ENCODE results near the gene KRT15. TPM values are rescaled to one million over a fixed set of nuclear protein-coding genes. Genes with fewer than 3 reads are reported as not detected.
A peak's percentile ranks its signal among the peaks of the same experiment; 100 is the strongest.

The KRT15 gene
- total and polyA plus RNA-seq, 9 of the 15 experiments (the other 6 are each of a cell fraction or from before 2014, with no cell fraction given): 0.28 to 4.4 (median 0.56) TPM

DNA sequence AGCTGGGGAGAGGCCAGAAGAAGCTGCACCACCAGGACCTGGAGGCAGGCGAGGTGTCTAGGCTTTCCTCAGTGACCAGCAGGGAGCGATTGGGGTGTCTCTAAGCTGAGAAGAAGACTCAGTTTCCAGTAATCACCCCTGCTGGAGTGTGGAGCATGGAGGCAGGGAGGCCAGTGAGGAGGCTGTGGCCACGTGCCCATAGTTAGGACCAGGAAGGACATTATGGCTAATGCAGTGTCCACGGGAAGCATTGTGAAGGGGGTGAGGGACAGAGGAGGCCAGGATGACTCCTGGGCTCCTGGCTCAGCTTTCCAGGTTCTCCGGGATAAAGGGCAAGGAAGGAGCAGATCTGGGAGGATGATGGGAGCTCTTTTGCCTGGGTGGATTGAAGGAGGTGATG, 19.0 kb downstream of the KRT15 start:
- POLR2A ChIA-PET: interaction anchor here (0.9 to 1.1 kb wide), 3 partner anchors 12 to 30 kb away, joined by 3 to 4 read pairs (median 3); partner anchors contain the start of gene KRT19
- DNase-seq (ENCODE audit: extremely low read depth in 1 of 4, low spot score in 3 of 4): no peak
- BruUV-seq (replicated peaks): no TSS peak
- Histone ChIP-seq H3K9me3 (replicated peaks; ENCODE audit: control insufficient read depth, insufficient read depth, low read depth, low read length) (no peaks in the 10 kb centered on the region), H3K9ac (ENCODE audit: insufficient read depth in 1 of 2, low read depth in 2 of 2, low read length in 2 of 2) (peak overlapping the region; percentile 46 to 86), H3K4me3 (no peak overlapping the region), H3K9me1 (ENCODE audit: control insufficient read depth, insufficient read depth, low read length) (no peaks in the 10 kb centered on the region), H3K36me3 (ENCODE audit: control insufficient read depth, insufficient read depth, low read length) (no peaks in the 10 kb centered on the region), H3K4me2 (ENCODE audit: insufficient read depth, low read length) (peak overlapping the region; percentile 88), H2AFZ (ENCODE audit: low read depth, low read length) (peak overlapping the region; percentile 92), H3K4me1 (replicated peaks in 1 of 2; ENCODE audit: control insufficient read depth in 2 of 2, insufficient read depth in 2 of 2, low read length in 2 of 2) (peaks cover 48 to 65% of the 10 kb centered on the region in 2 experiments), H3K79me2 (ENCODE audit: control insufficient read depth, insufficient read depth, low read length) (no peaks in the 10 kb centered on the region), H3K27me3 (ENCODE audit: control insufficient read depth in 2 of 2, insufficient read depth in 2 of 2, low read length in 2 of 2) (no peaks in the 10 kb centered on the region), H4K20me1 (replicated peaks; ENCODE audit: control insufficient read depth, insufficient read depth, low read length) (no peaks in the 10 kb centered on the region), H3K27ac (ENCODE audit: extremely low read depth, low read depth, low read length) (peak overlapping the region; percentile 66; the same call in 2 of the 3 replicates)
- in situ Hi-C loops (cut with MboI): no loop called here
- ATAC-seq: no peak
- WGBS (ENCODE audit: insufficient coverage, low coverage, missing lambda C conversion rate): 22% methylated on average over 5 of the region's 5 CpGs
- no peak for FAIRE-seq
- CTCF ChIA-PET (ENCODE audit: low intra/inter-chr PET ratio): no interaction called here
- intact Hi-C loops (cut with micrococcal nuclease): loop anchor here (1.0 to 10.0 kb wide), 2 partner anchors 50 to 595 kb away; no protein-coding TSS in a partner anchor
- TF ChIP-seq MBD2 (IDR thresholded peaks at IDR 0.05; ENCODE audit: borderline replicate concordance, low read depth) (0 out of 2 replicates have a peak, but pooled peaks have one; percentile 6), ZNF146 (CRISPR knock-in tag; IDR thresholded peaks at IDR 0.05; ENCODE audit: unreplicated experiment) (no peak), ZKSCAN1 (IDR thresholded peaks at IDR 0.05; ENCODE audit: low read depth, low read length) (peak; percentile 24; the same call in 1 of the 2 replicates), ZNF764 (CRISPR knock-in tag; IDR thresholded peaks at IDR 0.05; ENCODE audit: low read depth) (no peak), NONO (IDR thresholded peaks at IDR 0.05; ENCODE audit: low read depth in 2 of 2, low read length in 1 of 2) (no peak), NUFIP1 (IDR thresholded peaks at IDR 0.05; ENCODE audit: partially characterized antibody) (peak; percentile 65), ARHGAP35 (IDR thresholded peaks at IDR 0.05; ENCODE audit: partially characterized antibody) (no peak), FOXA3 (CRISPR knock-in tag; conservative IDR thresholded peaks at IDR 0.05 in 1 of 2, IDR thresholded peaks at IDR 0.05 in 1 of 2) (no peak), ZNF668 (CRISPR knock-in tag; IDR thresholded peaks at IDR 0.05) (no peak)
- TF ChIP-seq, protein P1, sequence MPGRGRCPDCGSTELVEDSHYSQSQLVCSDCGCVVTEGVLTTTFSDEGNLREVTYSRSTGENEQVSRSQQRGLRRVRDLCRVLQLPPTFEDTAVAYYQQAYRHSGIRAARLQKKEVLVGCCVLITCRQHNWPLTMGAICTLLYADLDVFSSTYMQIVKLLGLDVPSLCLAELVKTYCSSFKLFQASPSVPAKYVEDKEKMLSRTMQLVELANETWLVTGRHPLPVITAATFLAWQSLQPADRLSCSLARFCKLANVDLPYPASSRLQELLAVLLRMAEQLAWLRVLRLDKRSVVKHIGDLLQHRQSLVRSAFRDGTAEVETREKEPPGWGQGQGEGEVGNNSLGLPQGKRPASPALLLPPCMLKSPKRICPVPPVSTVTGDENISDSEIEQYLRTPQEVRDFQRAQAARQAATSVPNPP (IDR thresholded peaks at IDR 0.05; ENCODE audit: borderline replicate concordance, insufficient read depth, insufficient read length): no peak
- TF ChIP-seq, protein P2, sequence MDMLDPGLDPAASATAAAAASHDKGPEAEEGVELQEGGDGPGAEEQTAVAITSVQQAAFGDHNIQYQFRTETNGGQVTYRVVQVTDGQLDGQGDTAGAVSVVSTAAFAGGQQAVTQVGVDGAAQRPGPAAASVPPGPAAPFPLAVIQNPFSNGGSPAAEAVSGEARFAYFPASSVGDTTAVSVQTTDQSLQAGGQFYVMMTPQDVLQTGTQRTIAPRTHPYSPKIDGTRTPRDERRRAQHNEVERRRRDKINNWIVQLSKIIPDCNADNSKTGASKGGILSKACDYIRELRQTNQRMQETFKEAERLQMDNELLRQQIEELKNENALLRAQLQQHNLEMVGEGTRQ (CRISPR knock-in tag; IDR thresholded peaks at IDR 0.05): peak; percentile 57
- TF ChIP-seq, protein P3, sequence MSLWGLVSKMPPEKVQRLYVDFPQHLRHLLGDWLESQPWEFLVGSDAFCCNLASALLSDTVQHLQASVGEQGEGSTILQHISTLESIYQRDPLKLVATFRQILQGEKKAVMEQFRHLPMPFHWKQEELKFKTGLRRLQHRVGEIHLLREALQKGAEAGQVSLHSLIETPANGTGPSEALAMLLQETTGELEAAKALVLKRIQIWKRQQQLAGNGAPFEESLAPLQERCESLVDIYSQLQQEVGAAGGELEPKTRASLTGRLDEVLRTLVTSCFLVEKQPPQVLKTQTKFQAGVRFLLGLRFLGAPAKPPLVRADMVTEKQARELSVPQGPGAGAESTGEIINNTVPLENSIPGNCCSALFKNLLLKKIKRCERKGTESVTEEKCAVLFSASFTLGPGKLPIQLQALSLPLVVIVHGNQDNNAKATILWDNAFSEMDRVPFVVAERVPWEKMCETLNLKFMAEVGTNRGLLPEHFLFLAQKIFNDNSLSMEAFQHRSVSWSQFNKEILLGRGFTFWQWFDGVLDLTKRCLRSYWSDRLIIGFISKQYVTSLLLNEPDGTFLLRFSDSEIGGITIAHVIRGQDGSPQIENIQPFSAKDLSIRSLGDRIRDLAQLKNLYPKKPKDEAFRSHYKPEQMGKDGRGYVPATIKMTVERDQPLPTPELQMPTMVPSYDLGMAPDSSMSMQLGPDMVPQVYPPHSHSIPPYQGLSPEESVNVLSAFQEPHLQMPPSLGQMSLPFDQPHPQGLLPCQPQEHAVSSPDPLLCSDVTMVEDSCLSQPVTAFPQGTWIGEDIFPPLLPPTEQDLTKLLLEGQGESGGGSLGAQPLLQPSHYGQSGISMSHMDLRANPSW (CRISPR knock-in tag; IDR thresholded peaks at IDR 0.05): no peak
- TF ChIP-seq, protein P4, sequence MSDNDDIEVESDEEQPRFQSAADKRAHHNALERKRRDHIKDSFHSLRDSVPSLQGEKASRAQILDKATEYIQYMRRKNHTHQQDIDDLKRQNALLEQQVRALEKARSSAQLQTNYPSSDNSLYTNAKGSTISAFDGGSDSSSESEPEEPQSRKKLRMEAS (CRISPR knock-in tag; IDR thresholded peaks at IDR 0.05): 0 out of 2 replicates have a peak, but pooled peaks have one; percentile 14
